ENCODE data around the gene MRPL16.

MRPL16 gene

GRCh38 chr11:59847626-59848025, 37.0 kb upstream of the MRPL16 start:
- H2BK12ac ChIP-seq (ENCODE audit: low read length), result no peak overlapping the region
- no peak overlapping the region for H4K91ac ChIP-seq (ENCODE audit: low read depth, low read length)
- H3K18ac ChIP-seq (ENCODE audit: low read length), result no peak overlapping the region
- no peak overlapping the region for H2BK5ac ChIP-seq (ENCODE audit: low read depth, low read length, poor library complexity)
- no peak overlapping the region for H3K4me3 ChIP-seq (ENCODE audit: low read depth, low read length)
- no CpG with 5 or more reads among the region's 3 CpGs for WGBS (ENCODE audit: extremely low coverage, insufficient coverage, insufficient read length)
- no peak overlapping the region for H3K27ac ChIP-seq (ENCODE audit: low read depth, low read length)
- H4K8ac ChIP-seq (ENCODE audit: low read depth, low read length), result no peak overlapping the region
- no peak overlapping the region for H4K12ac ChIP-seq (ENCODE audit: low read depth, low read length)
- no peak overlapping the region for H3K4me2 ChIP-seq (ENCODE audit: low read length)
- no peak overlapping the region for H3K23ac ChIP-seq (ENCODE audit: low read length)
- H3K36me3 ChIP-seq (ENCODE audit: control insufficient read depth in 1 of 2, insufficient read depth in 2 of 2, low read length in 2 of 2), result no peaks in the 10 kb centered on the region
- no peak overlapping the region for H2AK5ac ChIP-seq (ENCODE audit: low read length)
- H3K79me2 ChIP-seq (ENCODE audit: control insufficient read depth, insufficient read depth, low read length, poor library complexity), result no peaks in the 10 kb centered on the region
- no peak overlapping the region for H3K9ac ChIP-seq (ENCODE audit: low read length)
- no peaks in the 10 kb centered on the region for H3K4me1 ChIP-seq (ENCODE audit: control insufficient read depth in 1 of 2, insufficient read depth in 2 of 2, low read length in 2 of 2)
- no peak overlapping the region for H2AFZ ChIP-seq (ENCODE audit: insufficient read depth, low read length, poor library complexity)
- no peaks in the 10 kb centered on the region for H3K9me3 ChIP-seq (ENCODE audit: insufficient read depth, low read depth, low read length)
- no peak overlapping the region for H3K4ac ChIP-seq (ENCODE audit: low read depth, low read length)
- H2BK120ac ChIP-seq (ENCODE audit: insufficient read depth, low read length, poor library complexity), result no peak overlapping the region
- H3K79me1 ChIP-seq (ENCODE audit: low read length), result no peaks in the 10 kb centered on the region
- no peak overlapping the region for H3K14ac ChIP-seq (ENCODE audit: low read length)
- no peak for DNase-seq
- H3K27me3 ChIP-seq (ENCODE audit: insufficient read depth, low read length), result no peaks in the 10 kb centered on the region

- Histone ChIP-seq H3K4me1 (ENCODE audit: control insufficient read depth in 1 of 2, insufficient read depth in 2 of 2, low read length in 2 of 2) (no peaks in the 10 kb centered on the region), H3K27ac (ENCODE audit: low read depth, low read length) (no peak overlapping the region), H2AK5ac (ENCODE audit: low read length) (no peak overlapping the region), H2BK12ac (ENCODE audit: low read length) (no peak overlapping the region), H3K4me2 (ENCODE audit: low read length) (no peak overlapping the region), H2BK120ac (ENCODE audit: insufficient read depth, low read length, poor library complexity) (no peak overlapping the region), H4K12ac (ENCODE audit: low read depth, low read length) (no peak overlapping the region), H3K79me1 (ENCODE audit: low read length) (no peaks in the 10 kb centered on the region), H2AFZ (ENCODE audit: insufficient read depth, low read length, poor library complexity) (no peak overlapping the region), H3K18ac (ENCODE audit: low read length) (no peak overlapping the region), H3K79me2 (ENCODE audit: control insufficient read depth, insufficient read depth, low read length, poor library complexity) (no peaks in the 10 kb centered on the region), H3K14ac (ENCODE audit: low read length) (no peak overlapping the region), H2BK5ac (ENCODE audit: low read depth, low read length, poor library complexity) (no peak overlapping the region), H3K27me3 (ENCODE audit: insufficient read depth, low read length) (no peaks in the 10 kb centered on the region), H3K23ac (ENCODE audit: low read length) (no peak overlapping the region), H3K4me3 (ENCODE audit: low read depth, low read length) (no peak overlapping the region), H4K91ac (ENCODE audit: low read depth, low read length) (no peak overlapping the region), H3K36me3 (ENCODE audit: control insufficient read depth in 1 of 2, insufficient read depth in 2 of 2, low read length in 2 of 2) (no peaks in the 10 kb centered on the region), H4K8ac (ENCODE audit: low read depth, low read length) (no peak overlapping the region), H3K4ac (ENCODE audit: low read depth, low read length) (no peak overlapping the region), H3K9ac (ENCODE audit: low read length) (no peak overlapping the region), H3K9me3 (ENCODE audit: insufficient read depth, low read depth, low read length) (peaks cover 2% of the 10 kb centered on the region)
- no peak for DNase-seq
- WGBS (ENCODE audit: extremely low coverage, insufficient coverage, insufficient read length), result no CpG with 5 or more reads among the region's 5 CpGs
These were observed 36.0 kb upstream of the MRPL16 start for GRCh38 chr11:59846556-59846955.

GRCh38 chr11:59845399-59845798, 34.8 kb upstream of the MRPL16 start, which contains the start of gene CBLIF:
TSS of gene CBLIF (minus strand) at chr11:59845499. CDS start at chr11:59845453, 46 bp downstream.
- Histone ChIP-seq H2BK12ac (ENCODE audit: low read length) (no peak within 1 kb of the TSS), H3K36me3 (ENCODE audit: control insufficient read depth in 1 of 2, insufficient read depth in 2 of 2, low read length in 2 of 2) (no peaks in the 10 kb centered on the region), H3K14ac (ENCODE audit: low read length) (no peak within 1 kb of the TSS), H3K27me3 (ENCODE audit: insufficient read depth, low read length) (no peaks in the 10 kb centered on the region), H2AK5ac (ENCODE audit: low read length) (no peak within 1 kb of the TSS), H3K4ac (ENCODE audit: low read depth, low read length) (no peak within 1 kb of the TSS), H3K23ac (ENCODE audit: low read length) (no peak within 1 kb of the TSS), H2BK5ac (ENCODE audit: low read depth, low read length, poor library complexity) (no peak within 1 kb of the TSS), H2AFZ (ENCODE audit: insufficient read depth, low read length, poor library complexity) (no peak within 1 kb of the TSS), H4K8ac (ENCODE audit: low read depth, low read length) (no peak within 1 kb of the TSS), H3K4me3 (ENCODE audit: low read depth, low read length) (no peak within 1 kb of the TSS), H4K12ac (ENCODE audit: low read depth, low read length) (no peak within 1 kb of the TSS), H3K9ac (ENCODE audit: low read length) (no peak within 1 kb of the TSS), H3K79me1 (ENCODE audit: low read length) (no peaks in the 10 kb centered on the region), H3K4me1 (ENCODE audit: control insufficient read depth in 1 of 2, insufficient read depth in 2 of 2, low read length in 2 of 2) (no peaks in the 10 kb centered on the region), H4K91ac (ENCODE audit: low read depth, low read length) (no peak within 1 kb of the TSS), H3K4me2 (ENCODE audit: low read length) (no peak within 1 kb of the TSS), H3K9me3 (ENCODE audit: insufficient read depth, low read depth, low read length) (peaks cover 2% of the 10 kb centered on the region), H3K18ac (ENCODE audit: low read length) (no peak within 1 kb of the TSS), H2BK120ac (ENCODE audit: insufficient read depth, low read length, poor library complexity) (no peak within 1 kb of the TSS), H3K27ac (ENCODE audit: low read depth, low read length) (no peak within 1 kb of the TSS), H3K79me2 (ENCODE audit: control insufficient read depth, insufficient read depth, low read length, poor library complexity) (no peaks in the 10 kb centered on the region)
- no peak for DNase-seq
- WGBS (ENCODE audit: extremely low coverage, insufficient coverage, insufficient read length), result no CpG with 5 or more reads among the region's 4 CpGs

- Histone ChIP-seq H3K36me3 (ENCODE audit: control insufficient read depth in 1 of 2, insufficient read depth in 2 of 2, low read length in 2 of 2) (no peaks in the 10 kb centered on the region), H3K79me1 (ENCODE audit: low read length) (no peaks in the 10 kb centered on the region), H4K12ac (ENCODE audit: low read depth, low read length) (no peak overlapping the region), H3K4ac (ENCODE audit: low read depth, low read length) (no peak overlapping the region), H3K27me3 (ENCODE audit: insufficient read depth, low read length) (no peaks in the 10 kb centered on the region), H3K4me3 (ENCODE audit: low read depth, low read length) (no peak overlapping the region), H3K4me1 (ENCODE audit: control insufficient read depth in 1 of 2, insufficient read depth in 2 of 2, low read length in 2 of 2) (no peaks in the 10 kb centered on the region), H3K9ac (ENCODE audit: low read length) (no peak overlapping the region), H2BK120ac (ENCODE audit: insufficient read depth, low read length, poor library complexity) (no peak overlapping the region), H3K23ac (ENCODE audit: low read length) (no peak overlapping the region), H2AK5ac (ENCODE audit: low read length) (no peak overlapping the region), H3K9me3 (ENCODE audit: insufficient read depth, low read depth, low read length) (peaks cover 2% of the 10 kb centered on the region), H3K27ac (ENCODE audit: low read depth, low read length) (no peak overlapping the region), H2AFZ (ENCODE audit: insufficient read depth, low read length, poor library complexity) (no peak overlapping the region), H2BK12ac (ENCODE audit: low read length) (no peak overlapping the region), H3K79me2 (ENCODE audit: control insufficient read depth, insufficient read depth, low read length, poor library complexity) (no peaks in the 10 kb centered on the region), H3K18ac (ENCODE audit: low read length) (no peak overlapping the region), H3K4me2 (ENCODE audit: low read length) (no peak overlapping the region), H3K14ac (ENCODE audit: low read length) (no peak overlapping the region), H4K91ac (ENCODE audit: low read depth, low read length) (no peak overlapping the region), H4K8ac (ENCODE audit: low read depth, low read length) (no peak overlapping the region), H2BK5ac (ENCODE audit: low read depth, low read length, poor library complexity) (no peak overlapping the region)
- no peak for DNase-seq
- no CpG with 5 or more reads among the region's 12 CpGs for WGBS (ENCODE audit: extremely low coverage, insufficient coverage, insufficient read length)
These were observed 31.7 kb upstream of the MRPL16 start for GRCh38 chr11:59842316-59842715.
